Renal pelvis (tissue), 4 donors: Measurements from ENCODE around the gene RAB3IL1. TPM values are rescaled to one million over a fixed set of nuclear protein-coding genes. Genes with fewer than 3 reads are reported as not detected.
"Not testable (repeated sequence)": the region's sequence is repeated elsewhere in the genome, so short reads cannot be mapped to it uniquely, and the experiment has no call there.

Experiments used
- DNase-seq: peaks from one replicate; pipeline ENCODE4 v3.0.0-alpha.2; 2013
- polyA plus RNA-seq, 3 donors: library from polyadenylated mRNA; unstranded; fragments of 120-200 nt; gene quantifications; one replicate each; pipeline ENCODE4 v1.2.1, GENCODE V29; 2013; ENCODE audit not compliant: insufficient read length in 3 of 3

Gene RAB3IL1
- polyA plus RNA-seq, 3 donors: 24.2 to 31.3 (median 27.1) TPM

DNA sequence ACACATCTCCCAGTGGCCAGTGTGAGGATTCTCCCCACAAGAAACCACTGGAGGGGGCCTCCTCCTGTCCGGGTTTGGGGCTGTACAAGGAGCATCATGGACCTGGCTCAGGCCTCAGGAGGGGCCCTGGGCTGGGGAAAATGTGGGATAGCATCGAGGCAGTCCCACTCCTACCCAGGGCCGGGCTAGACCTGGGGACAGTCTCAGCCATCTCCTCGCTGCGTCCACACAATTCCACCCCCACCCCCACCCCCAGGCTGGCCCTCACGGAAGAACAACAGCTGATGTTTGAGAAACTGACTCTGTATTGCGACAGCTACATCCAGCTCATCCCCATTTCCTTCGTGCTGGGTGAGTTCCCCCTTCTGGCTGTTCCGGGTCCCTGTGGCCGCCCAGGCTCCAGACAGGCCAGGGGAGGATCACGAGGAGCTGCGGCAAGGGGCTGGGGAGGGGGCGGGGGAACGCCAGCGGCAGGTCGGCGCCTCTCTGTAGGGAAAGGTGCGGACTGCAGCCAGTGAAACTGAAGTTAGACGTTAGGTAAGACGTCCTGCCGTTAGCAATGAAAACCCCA is 37.6 kb upstream of the RAB3IL1 start:
- DNase-seq: no peak

DNA sequence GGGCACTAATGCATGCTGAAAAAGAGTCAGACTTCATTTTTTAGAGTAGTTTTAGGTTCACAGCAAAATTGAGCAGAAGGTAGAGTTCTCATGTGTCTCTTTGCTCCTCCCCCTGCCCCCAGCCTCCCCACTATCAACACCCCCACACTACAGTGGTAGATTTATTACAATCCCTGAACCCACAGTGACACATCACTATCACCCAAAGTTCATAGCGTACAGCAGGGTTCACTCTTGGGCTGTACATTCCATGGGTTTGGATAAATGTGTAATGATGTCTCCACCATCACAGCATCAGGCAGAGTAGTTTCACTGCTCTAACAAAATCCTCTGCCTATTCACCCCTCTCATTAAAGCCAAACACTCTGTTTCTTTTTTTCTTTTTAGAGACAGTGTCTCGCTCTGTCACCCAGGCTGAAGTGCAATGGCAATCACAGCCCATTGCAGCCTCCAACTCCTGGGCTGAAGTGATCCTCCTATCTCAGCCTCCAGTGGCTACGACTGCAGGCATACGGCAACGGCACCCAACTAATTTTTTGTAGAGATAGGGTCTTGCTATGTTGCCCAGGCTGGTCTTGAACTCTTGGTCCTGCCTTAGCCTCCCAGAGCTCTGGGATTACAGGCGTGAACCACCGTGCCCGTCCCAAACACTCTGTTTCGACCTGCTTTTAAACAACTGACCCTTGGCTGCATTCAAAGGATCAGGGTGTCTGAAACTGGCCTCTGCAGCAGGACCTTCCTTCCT is 36.9 kb upstream of the RAB3IL1 start:
- no peak for DNase-seq

GRCh38 chr11:61953632-61954031 is 36.3 kb upstream of the RAB3IL1 start:
- DNase-seq: not testable (repeated sequence)

- DNase-seq: no peak
These were observed 35.5 kb upstream of the RAB3IL1 start for GRCh38 chr11:61952882-61953281.

DNA sequence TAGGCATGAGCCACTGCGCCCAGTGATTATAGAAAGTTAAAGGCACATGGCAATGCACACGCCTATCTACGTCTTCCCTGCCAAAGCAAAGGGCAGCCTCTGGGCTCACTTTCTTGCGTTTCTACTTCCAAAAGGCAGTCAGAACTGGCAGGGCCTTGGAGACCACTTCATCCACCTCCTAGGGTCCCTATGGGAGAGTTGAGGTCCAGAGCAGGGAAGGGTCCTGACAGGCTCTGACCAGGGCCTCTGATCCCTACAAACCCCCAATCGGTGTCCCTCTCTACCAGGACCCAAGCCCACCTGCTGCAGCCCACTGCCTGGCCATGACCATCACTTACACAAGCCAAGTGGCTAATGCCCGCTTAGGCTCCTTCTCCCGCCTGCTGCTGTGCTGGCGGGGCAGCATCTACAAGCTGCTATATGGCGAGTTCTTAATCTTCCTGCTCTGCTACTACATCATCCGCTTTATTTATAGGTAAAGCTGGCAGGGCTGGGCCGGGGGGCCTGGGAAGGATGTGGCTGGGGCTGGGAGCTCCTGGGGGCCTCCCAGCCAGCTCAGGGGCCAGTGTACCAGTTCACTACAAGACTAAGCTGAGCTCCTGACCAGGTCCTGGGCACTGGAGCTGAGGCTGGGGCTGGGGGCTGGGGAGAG is 34.2 kb upstream of the RAB3IL1 start:
- no peak for DNase-seq

- DNase-seq: no peak
These were observed 32.7 kb upstream of the RAB3IL1 start, which contains the start of gene BEST1 for GRCh38 chr11:61950035-61950547. Gene BEST1 (plus strand): TSS chr11:61950351. CDS start chr11:61951807, 1,456 bp downstream.

DNA sequence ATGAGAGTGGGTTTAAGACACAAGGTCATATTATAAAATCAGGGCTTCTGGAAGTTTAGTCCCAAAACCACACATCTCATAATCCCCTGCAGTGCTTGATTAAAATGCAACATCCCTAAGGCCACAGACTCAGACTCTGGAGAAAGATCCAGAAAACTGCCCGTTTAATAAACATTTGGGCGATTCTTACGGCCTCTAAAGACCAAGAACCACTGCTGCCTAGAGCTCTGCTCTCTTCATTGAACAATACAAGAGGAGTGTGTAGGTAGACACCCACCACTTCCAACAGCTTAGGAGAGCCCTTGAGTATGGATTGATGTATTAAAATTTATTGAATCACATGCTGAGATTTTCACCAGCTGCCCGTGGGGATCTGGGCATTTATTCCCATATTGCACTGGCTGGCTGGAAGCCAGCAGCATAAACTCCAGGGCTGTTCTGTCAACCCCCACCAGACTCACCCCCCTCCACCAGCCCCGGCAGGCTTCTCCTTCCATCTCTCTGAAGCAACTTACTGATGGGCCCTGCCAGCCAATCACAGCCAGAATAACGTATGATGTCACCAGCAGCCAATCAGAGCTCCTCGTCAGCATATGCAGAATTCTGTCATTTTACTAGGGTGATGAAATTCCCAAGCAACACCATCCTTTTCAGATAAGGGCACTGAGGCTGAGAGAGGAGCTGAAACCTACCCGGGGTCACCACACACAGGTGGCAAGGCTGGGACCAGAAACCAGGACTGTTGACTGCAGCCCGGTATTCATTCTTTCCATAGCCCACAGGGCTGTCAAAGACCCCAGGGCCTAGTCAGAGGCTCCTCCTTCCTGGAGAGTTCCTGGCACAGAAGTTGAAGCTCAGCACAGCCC is 32.0 kb upstream of the RAB3IL1 start:
- no peak for DNase-seq

DNA sequence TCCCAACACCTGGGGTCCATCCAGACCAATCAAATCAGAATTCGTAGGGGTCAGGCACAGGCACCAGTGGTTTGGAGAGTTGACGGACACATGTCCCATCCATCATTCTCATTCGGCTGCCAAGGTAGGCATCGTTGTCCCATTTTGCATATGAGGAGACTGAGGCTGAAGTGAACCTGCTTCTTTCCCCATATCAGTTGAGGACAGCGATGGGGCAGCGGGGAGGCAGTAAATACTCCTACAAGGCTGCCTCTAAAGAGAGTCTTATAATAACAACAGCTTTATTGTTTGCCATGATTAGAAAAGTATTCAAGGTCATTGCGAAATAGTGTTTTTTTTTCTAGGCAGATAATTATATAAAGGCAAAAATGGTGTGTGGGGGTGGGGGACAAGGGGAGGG is 31.1 kb upstream of the RAB3IL1 start:
- DNase-seq: no peak

- peak; percentile 84 for DNase-seq
These were observed 30.3 kb upstream of the RAB3IL1 start for GRCh38 chr11:61947486-61948210.

- DNase-seq: no peak
These were observed 29.5 kb upstream of the RAB3IL1 start for GRCh38 chr11:61946894-61947293.

DNA sequence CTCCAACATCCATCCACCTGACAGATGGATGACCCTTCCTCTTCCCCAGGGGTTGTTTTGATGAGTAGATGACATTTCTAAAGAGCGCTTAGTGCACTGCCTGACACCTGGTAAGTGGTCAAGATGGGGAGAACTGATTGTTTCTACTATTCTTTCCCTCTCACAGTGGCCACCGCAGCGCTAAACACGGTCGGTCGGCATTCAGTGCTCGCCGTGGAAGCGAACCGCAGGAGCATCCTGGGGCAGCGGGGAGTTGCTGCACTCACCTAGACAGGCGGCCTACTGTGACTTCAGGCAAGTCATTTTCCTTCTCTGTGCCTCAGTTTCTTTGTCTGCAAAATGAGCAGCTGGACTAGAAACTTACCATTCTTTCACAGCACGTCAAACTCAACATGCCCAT is 27.8 kb upstream of the RAB3IL1 start:
- DNase-seq: no peak

- no peak for DNase-seq
These were observed 23.1 kb upstream of the RAB3IL1 start for GRCh38 chr11:61940466-61940865.

DNA sequence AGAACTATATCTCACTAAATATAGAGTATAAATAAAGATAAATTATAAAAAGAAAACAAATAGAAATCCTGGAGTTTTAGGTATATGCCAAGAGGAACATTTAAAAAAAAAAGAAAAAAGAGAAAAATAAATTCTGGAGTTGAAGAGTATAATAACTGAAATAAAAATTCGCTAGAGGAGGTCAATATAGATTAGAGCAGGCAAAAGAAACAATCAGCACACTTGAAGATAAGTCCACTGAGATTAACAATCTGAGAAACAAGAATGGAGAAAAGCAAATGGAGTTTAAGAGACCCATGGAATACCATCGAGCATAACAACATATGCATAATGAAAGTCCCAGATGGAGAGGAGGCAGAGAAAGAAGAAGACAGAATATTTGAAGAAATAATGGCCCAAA is 18.5 kb upstream of the RAB3IL1 start:
- DNase-seq: no peak

DNA sequence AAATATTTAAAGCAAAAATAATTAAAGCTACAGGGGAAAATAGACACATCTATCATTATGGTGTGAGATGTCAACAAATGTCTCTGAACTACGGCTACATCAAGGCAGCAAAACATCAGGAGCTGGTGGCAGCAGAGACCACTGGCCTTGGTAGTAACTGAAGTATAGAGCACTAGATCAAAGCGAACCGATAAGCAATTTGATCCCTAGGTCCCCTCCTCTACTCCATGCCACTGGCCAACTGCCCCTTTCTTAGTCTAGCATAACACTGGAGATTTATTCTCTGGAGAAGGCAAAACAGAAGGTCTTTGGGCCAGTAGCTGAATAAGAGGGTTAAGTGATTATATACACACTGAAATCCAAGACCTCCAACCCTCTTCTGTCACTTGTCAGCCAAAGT is 13.6 kb upstream of the RAB3IL1 start:
- no peak for DNase-seq

DNA sequence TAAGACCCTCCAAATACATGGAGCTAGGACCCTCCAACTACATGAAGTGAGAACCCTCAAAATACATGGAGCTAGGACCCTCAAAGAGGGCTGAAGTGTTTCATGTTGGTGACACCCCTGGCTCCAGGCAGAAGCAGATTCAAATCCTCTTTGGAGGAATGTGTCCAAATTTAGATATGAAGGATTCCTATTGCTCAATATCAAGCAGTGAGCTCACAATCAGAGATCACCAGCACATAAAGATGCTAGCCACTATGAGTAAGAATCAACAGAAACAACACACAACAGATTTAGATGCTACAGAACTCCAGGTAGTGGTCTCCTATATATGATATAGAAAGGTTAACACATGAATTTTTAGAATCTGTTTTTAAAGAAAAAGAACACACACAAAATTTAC is 11.2 kb upstream of the RAB3IL1 start:
- no peak for DNase-seq

- no peak for DNase-seq
These were observed 10.1 kb upstream of the RAB3IL1 start for GRCh38 chr11:61927501-61927900.

DNA sequence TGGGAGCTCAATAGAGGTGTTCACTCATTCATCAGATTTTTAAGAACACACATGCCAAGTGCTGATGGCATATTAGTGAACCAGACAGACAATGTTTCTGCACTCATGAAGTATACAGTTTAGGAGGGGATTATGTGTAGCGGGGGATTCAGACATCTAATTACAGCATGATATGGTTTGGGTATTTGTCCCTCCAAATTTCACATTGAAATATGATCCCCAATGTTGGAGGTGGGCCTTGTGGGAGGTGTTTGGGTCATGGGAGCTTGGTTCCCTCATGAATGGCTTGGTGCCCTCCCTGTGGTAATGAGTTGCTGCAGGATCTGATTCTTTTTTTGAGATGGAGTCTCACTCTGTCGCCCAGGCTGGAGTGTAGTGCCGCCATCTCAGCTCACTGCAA is 8.9 kb upstream of the RAB3IL1 start:
- DNase-seq: no peak

DNA sequence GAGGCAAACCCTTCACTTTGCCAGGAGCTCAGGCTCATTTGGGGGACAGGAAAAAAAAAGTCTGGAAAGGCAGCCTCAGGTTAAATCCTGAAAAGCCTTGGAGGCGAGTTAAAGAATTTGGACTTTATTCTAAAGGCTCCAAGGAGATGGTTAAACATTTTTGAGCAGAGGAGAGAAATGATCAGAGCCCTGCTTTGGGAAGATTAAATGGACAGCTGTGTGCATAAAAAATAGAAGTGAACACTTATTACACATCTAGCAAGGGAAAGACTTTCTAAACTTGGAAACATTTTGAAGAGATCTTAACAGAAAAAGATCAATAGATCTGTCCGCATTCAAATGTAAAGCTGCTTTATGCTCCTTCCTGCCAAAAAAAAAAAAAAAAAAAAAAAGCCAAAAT is 8.4 kb upstream of the RAB3IL1 start:
- no peak for DNase-seq

DNA sequence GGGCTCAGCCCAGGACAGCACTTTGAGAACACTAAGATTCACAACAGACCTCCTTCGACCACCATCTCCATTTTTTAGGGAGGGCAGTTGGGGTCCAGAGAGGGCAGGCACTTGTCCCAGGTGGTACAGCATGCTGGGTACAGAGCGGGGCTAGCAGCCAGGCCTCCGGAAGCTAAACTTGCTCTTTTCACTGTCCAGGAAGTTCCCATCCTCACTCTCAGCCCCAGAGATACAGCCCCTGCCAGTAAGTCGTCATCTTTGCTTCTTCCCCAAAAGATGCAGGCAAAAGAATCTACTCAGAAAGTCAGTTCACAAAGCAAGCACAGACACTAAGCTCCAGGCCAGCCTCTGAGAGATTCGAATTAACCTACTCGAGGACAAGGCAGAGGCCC is 6.7 kb upstream of the RAB3IL1 start:
- no peak for DNase-seq

DNA sequence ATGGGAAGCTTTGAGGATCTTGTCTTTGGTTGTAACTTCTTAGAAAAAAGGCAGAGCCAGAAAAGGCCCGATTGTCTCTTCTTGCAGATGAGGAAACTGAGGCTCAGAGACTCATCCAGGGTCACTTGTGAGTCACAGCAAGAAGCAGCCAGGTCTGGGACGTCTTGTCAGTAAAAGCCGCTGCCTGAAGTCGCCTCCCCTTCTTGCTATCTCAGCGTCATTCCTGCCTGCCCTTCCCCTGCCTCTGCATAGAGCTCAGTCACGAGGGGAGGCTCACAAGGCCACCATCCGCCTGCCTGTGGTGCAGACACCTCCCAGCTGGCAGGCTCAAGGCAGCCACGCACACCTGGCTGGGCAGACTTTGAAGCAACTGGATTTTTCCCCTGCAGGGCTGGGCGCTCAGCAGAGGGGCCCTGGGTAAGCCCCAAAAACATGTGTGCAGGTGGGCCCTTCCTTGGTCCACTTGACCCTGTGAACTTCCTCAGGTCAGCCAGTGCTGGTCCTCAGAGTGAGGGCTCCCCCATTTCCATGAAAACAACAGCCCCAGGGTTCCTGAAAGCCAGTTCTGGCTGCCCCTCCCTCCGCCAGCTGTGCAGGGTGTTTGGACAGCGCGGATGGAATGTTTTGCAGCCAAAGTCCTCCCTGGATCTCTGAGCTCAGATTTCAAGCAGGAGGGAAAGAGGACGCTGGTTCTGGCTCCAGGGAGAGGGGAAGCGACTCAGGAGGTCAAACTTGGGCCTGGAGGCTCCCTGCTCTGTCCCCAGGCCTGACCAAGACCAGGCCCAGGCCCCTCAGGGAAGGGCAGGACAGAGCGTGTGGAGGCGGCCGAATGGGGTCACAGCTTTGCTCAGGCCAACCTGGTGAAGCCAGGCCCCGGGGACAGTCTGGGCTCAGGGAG is 6.0 kb upstream of the RAB3IL1 start:
- DNase-seq: peak; percentile 87
